Hematopoietic multipotent progenitor cell treated with erythropoietin and hydrocortisone succinate and interleukin-3 and kit ligand, for 4 days (in vitro differentiated cells): Measurements from ENCODE around the gene GTF2H4.
"Not testable (repeated sequence)": the region's sequence is repeated elsewhere in the genome, so short reads cannot be mapped to it uniquely, and the experiment has no call there.

Source experiments
- DNase-seq: peaks from one replicate; pipeline ENCODE4 v3.0.0-alpha.2; 2015

GTF2H4 gene

GRCh38 chr6:30926644-30927043, 18.6 kb downstream of the GTF2H4 start:
- DNase-seq = no peak

GRCh38 chr6:30927080-30927479, 19.1 kb downstream of the GTF2H4 start:
- DNase-seq = not testable (repeated sequence)

GRCh38 chr6:30928677-30929076, 20.7 kb downstream of the GTF2H4 start:
- DNase-seq = no peak

- DNase-seq = no peak
These were observed 22.5 kb downstream of the GTF2H4 start for GRCh38 chr6:30930506-30930905.

GRCh38 chr6:30931272-30931671, 23.3 kb downstream of the GTF2H4 start:
- DNase-seq = no peak

GRCh38 chr6:30931969-30932645, 24.1 kb downstream of the GTF2H4 start, which contains the start of gene SFTA2:
TSS of gene SFTA2 (minus strand) at chr6:30932170. CDS start at chr6:30932096, 74 bp downstream.
- DNase-seq = no peak

GRCh38 chr6:30932665-30933365, 24.8 kb downstream of the GTF2H4 start:
- DNase-seq = no peak

GRCh38 chr6:30935018-30935417, 27.0 kb downstream of the GTF2H4 start:
- DNase-seq = peak; percentile 37

- no peak for DNase-seq
These were observed 29.3 kb downstream of the GTF2H4 start for GRCh38 chr6:30937265-30937664.

GRCh38 chr6:30938730-30939129, 30.7 kb downstream of the GTF2H4 start:
- no peak for DNase-seq

- no peak for DNase-seq
These were observed 31.5 kb downstream of the GTF2H4 start for GRCh38 chr6:30939473-30939872.

- DNase-seq = no peak
These were observed 32.5 kb downstream of the GTF2H4 start, which contains the start of gene MUCL3 for GRCh38 chr6:30940361-30940986. TSS of gene MUCL3 (plus strand) at chr6:30940973. CDS start at chr6:30941000, 27 bp downstream.

- DNase-seq = peak; percentile 42
These were observed 34.5 kb downstream of the GTF2H4 start for GRCh38 chr6:30942338-30943060.

GRCh38 chr6:30944051-30944450, 36.0 kb downstream of the GTF2H4 start:
- DNase-seq = no peak

- no peak for DNase-seq
These were observed 37.3 kb downstream of the GTF2H4 start for GRCh38 chr6:30945281-30945680.

GRCh38 chr6:30947231-30947630, 39.2 kb downstream of the GTF2H4 start:
- DNase-seq = no peak

- no peak for DNase-seq
These were observed 40.8 kb downstream of the GTF2H4 start for GRCh38 chr6:30948811-30949210.

- DNase-seq = no peak
These were observed 44.0 kb downstream of the GTF2H4 start for GRCh38 chr6:30951907-30952469.

- DNase-seq = no peak
These were observed 46.8 kb downstream of the GTF2H4 start for GRCh38 chr6:30954631-30955366.

GRCh38 chr6:30955367-30956042, 47.5 kb downstream of the GTF2H4 start:
- peak; percentile 74 for DNase-seq

- DNase-seq = no peak
These were observed 49.7 kb downstream of the GTF2H4 start for GRCh38 chr6:30957716-30958115.
